ENCODE measurements around the gene C2orf72. TPM values are rescaled to one million over a fixed set of nuclear protein-coding genes. Genes with fewer than 3 reads are reported as not detected.
"Not testable (repeated sequence)": the region's sequence is repeated elsewhere in the genome, so short reads cannot be mapped to it uniquely, and the experiment has no call there.

C2orf72 gene
- total RNA-seq, 2 donors from 2014 or later: 1.8 to 3.9 TPM

- peaks cover 2% of the 10 kb centered on the region for H3K36me3 Mint-ChIP-seq (ENCODE audit: low read depth)
- no peak for DNase-seq
- H3K9me3 ChIP-seq (ENCODE audit: control insufficient read depth, low read length): no peaks in the 10 kb centered on the region
- no peaks in the 10 kb centered on the region for H3K4me1 Mint-ChIP-seq
- no peak overlapping the region for H3K27ac Mint-ChIP-seq
- no peak overlapping the region for H3K4me3 ChIP-seq (ENCODE audit: low read length)
- 91 to 94% methylated on average over 5 to 6 of the region's 6 CpGs for WGBS, 2 experiments (ENCODE audit: insufficient coverage in 1 of 2, insufficient read length in 1 of 2)
- H3K4me3 Mint-ChIP-seq: no peak overlapping the region
- no peaks in the 10 kb centered on the region for H3K27me3 ChIP-seq (ENCODE audit: control insufficient read depth, insufficient read depth, low read length, poor library complexity, severe bottlenecking)
- H3K27me3 Mint-ChIP-seq (ENCODE audit: insufficient read depth): peaks cover 7% of the 10 kb centered on the region
- no peaks in the 10 kb centered on the region for H3K36me3 ChIP-seq (ENCODE audit: control insufficient read depth, insufficient read depth, low read length)
- H3K9ac ChIP-seq (ENCODE audit: extremely low read depth, low read length, poor library complexity, severe bottlenecking): no peak overlapping the region
- H3K27ac ChIP-seq (ENCODE audit: low read depth, low read length): no peak overlapping the region
- TF ChIP-seq CTCF (conservative IDR thresholded peaks at IDR 0.05): no peak
- peaks cover 3% of the 10 kb centered on the region for H3K4me1 ChIP-seq (ENCODE audit: control insufficient read depth, insufficient read depth, low read length)
- peaks cover 6% of the 10 kb centered on the region for H3K9me3 Mint-ChIP-seq
Measured at GRCh38 chr2:231016566-231017230, 20.6 kb upstream of the C2orf72 start.

- no peak overlapping the region for H3K27ac ChIP-seq (ENCODE audit: low read depth, low read length)
- Mint-ChIP-seq H3K36me3 (ENCODE audit: low read depth) (peaks cover 2% of the 10 kb centered on the region), H3K4me1 (no peaks in the 10 kb centered on the region), H3K4me3 (no peak overlapping the region), H3K9me3 (peaks cover 6% of the 10 kb centered on the region), H3K27me3 (ENCODE audit: insufficient read depth) (peaks cover 7% of the 10 kb centered on the region), H3K27ac (no peak overlapping the region)
- WGBS, 2 experiments (ENCODE audit: insufficient coverage in 1 of 2, insufficient read length in 1 of 2): 83% methylated on average over 4 of the region's 4 CpGs; no CpG with 5 or more reads in 1 of the 2 experiments
- no peaks in the 10 kb centered on the region for H3K9me3 ChIP-seq (ENCODE audit: control insufficient read depth, low read length)
- no peaks in the 10 kb centered on the region for H3K27me3 ChIP-seq (ENCODE audit: control insufficient read depth, insufficient read depth, low read length, poor library complexity, severe bottlenecking)
- DNase-seq: no peak
- no peak for TF ChIP-seq CTCF (conservative IDR thresholded peaks at IDR 0.05)
- no peak overlapping the region for H3K9ac ChIP-seq (ENCODE audit: extremely low read depth, low read length, poor library complexity, severe bottlenecking)
- H3K36me3 ChIP-seq (ENCODE audit: control insufficient read depth, insufficient read depth, low read length): no peaks in the 10 kb centered on the region
- H3K4me3 ChIP-seq (ENCODE audit: low read length): no peak overlapping the region
- H3K4me1 ChIP-seq (ENCODE audit: control insufficient read depth, insufficient read depth, low read length): peaks cover 3% of the 10 kb centered on the region
Measured at GRCh38 chr2:231017231-231017598, 20.1 kb upstream of the C2orf72 start.

GRCh38 chr2:231018184-231018583, 19.1 kb upstream of the C2orf72 start:
- H3K36me3 ChIP-seq (ENCODE audit: control insufficient read depth, insufficient read depth, low read length): no peaks in the 10 kb centered on the region
- H3K27ac ChIP-seq (ENCODE audit: low read depth, low read length): no peak overlapping the region
- no peak for TF ChIP-seq CTCF (conservative IDR thresholded peaks at IDR 0.05)
- H3K27ac Mint-ChIP-seq: no peak overlapping the region
- peaks cover 6% of the 10 kb centered on the region for H3K9me3 Mint-ChIP-seq
- 94 to 100% methylated on average over 2 to 3 of the region's 3 CpGs for WGBS, 2 experiments (ENCODE audit: insufficient coverage in 1 of 2, insufficient read length in 1 of 2)
- peaks cover 5% of the 10 kb centered on the region for H3K27me3 Mint-ChIP-seq (ENCODE audit: insufficient read depth)
- DNase-seq: no peak
- no peak overlapping the region for H3K4me3 Mint-ChIP-seq
- no peaks in the 10 kb centered on the region for H3K4me1 Mint-ChIP-seq
- no peaks in the 10 kb centered on the region for H3K9me3 ChIP-seq (ENCODE audit: control insufficient read depth, low read length)
- peaks cover 3% of the 10 kb centered on the region for H3K4me1 ChIP-seq (ENCODE audit: control insufficient read depth, insufficient read depth, low read length)
- no peak overlapping the region for H3K4me3 ChIP-seq (ENCODE audit: low read length)
- no peak overlapping the region for H3K9ac ChIP-seq (ENCODE audit: extremely low read depth, low read length, poor library complexity, severe bottlenecking)
- H3K36me3 Mint-ChIP-seq (ENCODE audit: low read depth): peaks cover 2% of the 10 kb centered on the region
- H3K27me3 ChIP-seq (ENCODE audit: control insufficient read depth, insufficient read depth, low read length, poor library complexity, severe bottlenecking): no peaks in the 10 kb centered on the region

GRCh38 chr2:231025059-231025458, 12.3 kb upstream of the C2orf72 start:
- H3K9me3 ChIP-seq (ENCODE audit: control insufficient read depth, low read length); H3K9me3 Mint-ChIP-seq; H3K27me3 Mint-ChIP-seq (ENCODE audit: insufficient read depth); H3K4me1 ChIP-seq (ENCODE audit: control insufficient read depth, insufficient read depth, low read length); H3K27ac Mint-ChIP-seq; H3K36me3 Mint-ChIP-seq (ENCODE audit: low read depth); H3K4me3 Mint-ChIP-seq; H3K9ac ChIP-seq (ENCODE audit: extremely low read depth, low read length, poor library complexity, severe bottlenecking); H3K4me3 ChIP-seq (ENCODE audit: low read length); H3K4me1 Mint-ChIP-seq; H3K27me3 ChIP-seq (ENCODE audit: control insufficient read depth, insufficient read depth, low read length, poor library complexity, severe bottlenecking); H3K27ac ChIP-seq (ENCODE audit: low read depth, low read length); H3K36me3 ChIP-seq (ENCODE audit: control insufficient read depth, insufficient read depth, low read length); DNase-seq: not testable (repeated sequence)
- 96 to 99% methylated on average over 2 to 3 of the region's 3 CpGs for WGBS, 2 experiments (ENCODE audit: insufficient coverage in 1 of 2, insufficient read length in 1 of 2)

Measured in endodermal cell (in vitro differentiated cells).